ENCODE results near the gene PARD6B.

PARD6B gene

DNA sequence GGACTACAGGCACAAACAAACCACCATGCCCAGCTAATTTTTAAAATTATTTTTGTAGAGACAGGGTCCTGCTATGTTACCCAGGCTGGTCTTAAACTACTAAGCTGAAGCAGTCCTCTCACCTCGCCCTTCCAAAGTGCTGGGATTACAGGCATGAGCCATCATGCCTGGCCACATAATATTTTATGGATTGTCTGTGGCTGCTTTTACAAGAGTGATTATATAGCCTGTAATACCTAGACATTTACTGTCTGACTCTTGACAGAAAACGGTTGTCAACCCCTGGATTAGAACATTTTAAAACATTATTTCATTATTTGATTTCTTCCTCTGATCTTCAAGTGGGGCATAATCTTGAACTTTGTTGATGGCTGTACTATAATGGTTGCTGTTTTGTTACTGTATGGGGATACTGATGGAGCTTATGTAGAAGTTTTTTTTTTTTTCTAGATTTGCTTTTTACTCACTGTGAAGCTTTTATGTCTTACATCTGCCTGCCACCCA is 14.3 kb downstream of the PARD6B start:
- no peak overlapping the region for H3K27ac ChIP-seq (ENCODE audit: insufficient read depth, low read length, poor library complexity, severe bottlenecking)
- no peak for DNase-seq
- H3K36me3 ChIP-seq (ENCODE audit: control insufficient read depth, insufficient read depth, low read length): peaks cover 7% of the 10 kb centered on the region
- no peaks in the 10 kb centered on the region for H3K27me3 ChIP-seq (replicated peaks; ENCODE audit: control insufficient read depth, insufficient read depth, low read length, poor library complexity, severe bottlenecking)
- no peak overlapping the region for H3K4me3 ChIP-seq (ENCODE audit: insufficient read depth, low read depth, low read length, poor library complexity, severe bottlenecking)
- no peaks in the 10 kb centered on the region for H3K4me1 ChIP-seq (ENCODE audit: control insufficient read depth, insufficient read depth, low read length, poor library complexity, severe bottlenecking)
- H3K9me3 ChIP-seq (ENCODE audit: control insufficient read depth, low read length): no peaks in the 10 kb centered on the region

DNA sequence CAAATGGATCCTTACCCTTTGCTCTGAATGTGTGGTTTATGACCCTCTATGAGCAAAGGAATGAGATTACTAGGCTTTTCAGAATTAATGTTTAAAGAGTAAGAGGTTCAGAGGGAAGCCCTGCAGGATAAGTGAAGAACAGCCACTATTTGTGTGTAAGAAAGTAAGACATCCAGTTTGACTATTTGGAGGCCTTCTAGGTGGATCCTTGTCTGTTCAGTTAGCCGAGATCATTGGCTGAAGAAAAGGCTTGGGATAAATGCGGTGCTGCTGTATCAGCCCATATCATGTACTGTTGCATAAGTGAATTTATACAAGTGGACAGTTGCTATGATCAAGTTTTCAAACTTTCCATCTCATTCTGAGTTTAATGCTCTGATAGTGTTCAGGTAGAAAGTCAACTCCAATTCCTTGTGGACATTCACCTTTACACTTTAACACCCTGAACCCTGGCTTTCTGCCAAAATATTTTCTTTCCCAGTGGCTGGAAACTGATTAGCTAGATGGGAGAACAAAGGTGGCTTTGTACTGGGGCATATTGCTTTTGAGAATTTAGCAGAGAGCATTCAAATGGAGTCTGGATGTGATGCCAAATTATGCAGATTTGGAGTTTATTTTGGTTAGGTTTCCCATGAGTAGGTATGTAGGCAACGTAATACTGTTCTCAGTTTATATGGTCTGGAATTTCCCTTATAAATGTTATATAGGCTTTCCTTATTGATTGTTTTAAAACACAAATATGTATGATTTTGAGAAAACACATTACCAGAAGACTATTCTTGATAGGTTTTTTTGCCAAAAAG is 15.0 kb downstream of the PARD6B start:
- Histone ChIP-seq H3K4me3 (ENCODE audit: insufficient read depth, low read depth, low read length, poor library complexity, severe bottlenecking) (no peak overlapping the region), H3K9me3 (ENCODE audit: control insufficient read depth, low read length) (no peaks in the 10 kb centered on the region), H3K36me3 (ENCODE audit: control insufficient read depth, insufficient read depth, low read length) (peaks cover 7% of the 10 kb centered on the region), H3K27ac (ENCODE audit: insufficient read depth, low read length, poor library complexity, severe bottlenecking) (no peak overlapping the region), H3K4me1 (ENCODE audit: control insufficient read depth, insufficient read depth, low read length, poor library complexity, severe bottlenecking) (no peaks in the 10 kb centered on the region), H3K27me3 (replicated peaks; ENCODE audit: control insufficient read depth, insufficient read depth, low read length, poor library complexity, severe bottlenecking) (no peaks in the 10 kb centered on the region)
- no peak for DNase-seq

DNA sequence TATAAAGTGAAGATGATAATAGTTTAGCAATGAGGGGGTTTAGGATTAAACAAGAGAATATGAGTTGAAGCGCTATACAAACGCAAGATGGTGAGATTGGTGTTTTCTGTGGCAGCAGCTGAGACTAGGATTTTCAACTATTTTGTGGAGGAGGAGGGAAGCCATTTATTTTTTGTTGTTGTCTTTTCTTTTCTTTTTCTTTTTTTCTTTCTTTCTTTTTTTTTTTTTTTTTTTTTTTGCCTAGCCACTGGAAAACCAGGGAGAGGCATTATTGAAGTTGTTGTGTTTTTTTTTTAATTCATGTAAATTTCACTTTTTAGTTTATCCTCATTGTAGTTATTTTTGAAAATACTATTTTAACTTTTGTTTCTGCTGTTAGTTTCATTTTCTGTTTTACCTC is 15.9 kb downstream of the PARD6B start:
- Histone ChIP-seq H3K4me1 (ENCODE audit: control insufficient read depth, insufficient read depth, low read length, poor library complexity, severe bottlenecking) (no peaks in the 10 kb centered on the region), H3K27me3 (replicated peaks; ENCODE audit: control insufficient read depth, insufficient read depth, low read length, poor library complexity, severe bottlenecking) (no peaks in the 10 kb centered on the region), H3K9me3 (ENCODE audit: control insufficient read depth, low read length) (no peaks in the 10 kb centered on the region), H3K27ac (ENCODE audit: insufficient read depth, low read length, poor library complexity, severe bottlenecking) (no peak overlapping the region), H3K36me3 (ENCODE audit: control insufficient read depth, insufficient read depth, low read length) (peaks cover 7% of the 10 kb centered on the region), H3K4me3 (ENCODE audit: insufficient read depth, low read depth, low read length, poor library complexity, severe bottlenecking) (no peak overlapping the region)
- no peak for DNase-seq

DNA sequence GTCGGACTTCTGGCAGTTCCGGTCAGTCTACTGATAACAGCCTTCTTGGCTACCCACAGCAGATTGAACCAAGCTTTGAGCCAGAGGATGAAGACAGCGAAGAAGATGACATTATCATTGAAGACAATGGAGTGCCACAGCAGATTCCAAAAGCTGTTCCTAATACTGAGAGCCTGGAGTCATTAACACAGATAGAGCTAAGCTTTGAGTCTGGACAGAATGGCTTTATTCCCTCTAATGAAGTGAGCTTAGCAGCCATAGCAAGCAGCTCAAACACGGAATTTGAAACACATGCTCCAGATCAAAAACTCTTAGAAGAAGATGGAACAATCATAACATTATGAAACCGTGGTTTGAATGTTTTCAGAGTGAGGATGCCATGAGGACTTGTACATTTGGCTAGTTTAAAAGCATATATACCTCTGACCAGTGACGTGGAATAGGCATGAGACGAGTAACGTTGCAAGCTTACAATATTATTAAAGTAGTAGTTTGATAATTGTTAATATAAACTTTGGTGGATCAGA is 18.8 kb downstream of the PARD6B start:
- H3K27ac ChIP-seq (ENCODE audit: insufficient read depth, low read length, poor library complexity, severe bottlenecking): no peak overlapping the region
- H3K4me3 ChIP-seq (ENCODE audit: insufficient read depth, low read depth, low read length, poor library complexity, severe bottlenecking): no peak overlapping the region
- no peaks in the 10 kb centered on the region for H3K9me3 ChIP-seq (ENCODE audit: control insufficient read depth, low read length)
- no peaks in the 10 kb centered on the region for H3K27me3 ChIP-seq (replicated peaks; ENCODE audit: control insufficient read depth, insufficient read depth, low read length, poor library complexity, severe bottlenecking)
- no peak for DNase-seq
- no peaks in the 10 kb centered on the region for H3K4me1 ChIP-seq (ENCODE audit: control insufficient read depth, insufficient read depth, low read length, poor library complexity, severe bottlenecking)
- peaks cover 7% of the 10 kb centered on the region for H3K36me3 ChIP-seq (ENCODE audit: control insufficient read depth, insufficient read depth, low read length)

DNA sequence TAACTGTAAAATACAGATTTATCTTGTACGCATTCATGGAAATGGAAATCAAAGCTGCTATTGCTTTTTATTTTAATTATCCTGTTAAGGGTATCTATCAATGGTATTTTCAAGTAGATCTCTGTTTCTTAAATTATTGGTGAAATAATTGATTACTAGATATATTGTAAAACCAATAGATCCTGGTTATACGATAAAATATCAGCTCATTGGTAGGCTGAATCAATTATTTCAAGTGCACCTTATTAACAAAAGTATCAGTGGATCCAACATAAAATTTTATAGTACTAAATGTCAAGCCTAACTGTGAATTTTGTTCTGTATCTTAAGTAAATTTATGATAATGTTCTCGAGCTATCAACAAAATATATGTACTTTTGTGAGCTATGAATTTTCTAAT is 21.8 kb downstream of the PARD6B start:
- Histone ChIP-seq H3K36me3 (ENCODE audit: control insufficient read depth, insufficient read depth, low read length) (peaks cover 7% of the 10 kb centered on the region), H3K4me1 (ENCODE audit: control insufficient read depth, insufficient read depth, low read length, poor library complexity, severe bottlenecking) (no peaks in the 10 kb centered on the region), H3K4me3 (ENCODE audit: insufficient read depth, low read depth, low read length, poor library complexity, severe bottlenecking) (no peak overlapping the region), H3K9me3 (ENCODE audit: control insufficient read depth, low read length) (no peaks in the 10 kb centered on the region), H3K27ac (ENCODE audit: insufficient read depth, low read length, poor library complexity, severe bottlenecking) (no peak overlapping the region), H3K27me3 (replicated peaks; ENCODE audit: control insufficient read depth, insufficient read depth, low read length, poor library complexity, severe bottlenecking) (no peaks in the 10 kb centered on the region)
- DNase-seq: no peak

DNA sequence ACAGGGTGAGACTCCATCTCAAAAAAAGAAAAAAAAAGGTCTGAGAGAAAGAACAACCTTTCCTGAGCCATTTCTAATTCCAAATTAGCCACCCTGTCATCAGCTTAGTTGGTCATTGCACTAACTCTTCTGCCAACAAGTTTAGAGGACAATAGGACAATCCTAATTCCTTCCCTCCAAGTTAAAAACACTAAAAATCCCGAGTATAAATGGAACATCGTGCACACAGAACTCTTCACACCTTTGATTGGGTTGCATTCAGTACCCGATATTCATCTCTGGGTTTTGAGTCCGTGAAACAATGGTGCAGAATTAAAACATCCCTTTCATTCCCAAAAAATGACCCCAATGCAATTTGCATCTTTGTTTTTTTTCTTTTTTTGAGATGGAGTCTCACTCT is 23.0 kb downstream of the PARD6B start:
- no peak overlapping the region for H3K27ac ChIP-seq (ENCODE audit: insufficient read depth, low read length, poor library complexity, severe bottlenecking)
- H3K9me3 ChIP-seq (ENCODE audit: control insufficient read depth, low read length): no peaks in the 10 kb centered on the region
- no peaks in the 10 kb centered on the region for H3K4me1 ChIP-seq (ENCODE audit: control insufficient read depth, insufficient read depth, low read length, poor library complexity, severe bottlenecking)
- H3K4me3 ChIP-seq (ENCODE audit: insufficient read depth, low read depth, low read length, poor library complexity, severe bottlenecking): no peak overlapping the region
- no peaks in the 10 kb centered on the region for H3K27me3 ChIP-seq (replicated peaks; ENCODE audit: control insufficient read depth, insufficient read depth, low read length, poor library complexity, severe bottlenecking)
- no peak for DNase-seq
- H3K36me3 ChIP-seq (ENCODE audit: control insufficient read depth, insufficient read depth, low read length): peaks cover 7% of the 10 kb centered on the region

DNA sequence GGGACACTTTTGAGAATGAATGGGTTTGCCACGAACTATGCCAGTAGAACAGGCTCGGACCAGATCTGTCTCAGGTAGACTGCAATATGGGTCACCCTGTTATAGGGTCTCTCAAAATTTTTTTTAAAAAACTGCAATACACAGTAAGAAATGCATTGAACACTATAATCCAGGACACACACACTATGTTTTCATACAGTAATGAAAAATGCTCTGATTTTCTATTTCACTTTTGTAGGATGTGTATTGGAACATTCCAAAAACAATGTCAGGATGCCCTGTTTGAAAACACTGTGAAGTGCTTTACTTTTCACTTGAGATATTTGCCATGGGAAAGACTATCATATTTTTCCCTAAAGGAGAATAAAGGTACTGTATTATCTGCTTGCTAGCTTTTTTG is 25.1 kb downstream of the PARD6B start:
- Histone ChIP-seq H3K36me3 (ENCODE audit: control insufficient read depth, insufficient read depth, low read length) (no peaks in the 10 kb centered on the region), H3K27ac (ENCODE audit: insufficient read depth, low read length, poor library complexity, severe bottlenecking) (no peak overlapping the region), H3K4me1 (ENCODE audit: control insufficient read depth, insufficient read depth, low read length, poor library complexity, severe bottlenecking) (no peaks in the 10 kb centered on the region), H3K27me3 (replicated peaks; ENCODE audit: control insufficient read depth, insufficient read depth, low read length, poor library complexity, severe bottlenecking) (no peaks in the 10 kb centered on the region), H3K4me3 (ENCODE audit: insufficient read depth, low read depth, low read length, poor library complexity, severe bottlenecking) (no peak overlapping the region), H3K9me3 (ENCODE audit: control insufficient read depth, low read length) (no peaks in the 10 kb centered on the region)
- DNase-seq: no peak

DNA sequence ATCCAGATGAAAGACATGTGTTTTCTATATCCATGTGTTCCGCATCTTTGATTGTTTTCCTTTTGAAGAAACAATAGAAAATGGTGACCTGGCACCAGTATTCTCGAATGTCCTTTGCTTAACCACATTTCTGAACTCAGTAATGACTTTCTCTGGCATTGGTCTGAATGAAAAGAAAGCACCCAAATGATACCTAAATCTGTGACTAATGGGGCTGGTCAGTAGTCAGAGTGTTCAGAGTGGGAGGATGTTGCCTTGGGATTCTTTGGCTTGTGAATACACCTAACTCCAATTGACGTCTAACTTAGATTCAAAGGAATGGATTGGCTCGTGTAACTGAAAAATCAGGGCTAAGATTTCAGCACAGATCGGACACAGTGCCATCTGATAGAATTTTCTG is 27.1 kb downstream of the PARD6B start:
- Histone ChIP-seq H3K4me1 (ENCODE audit: control insufficient read depth, insufficient read depth, low read length, poor library complexity, severe bottlenecking) (no peaks in the 10 kb centered on the region), H3K36me3 (ENCODE audit: control insufficient read depth, insufficient read depth, low read length) (no peaks in the 10 kb centered on the region), H3K4me3 (ENCODE audit: insufficient read depth, low read depth, low read length, poor library complexity, severe bottlenecking) (no peak overlapping the region), H3K27ac (ENCODE audit: insufficient read depth, low read length, poor library complexity, severe bottlenecking) (no peak overlapping the region), H3K9me3 (ENCODE audit: control insufficient read depth, low read length) (no peaks in the 10 kb centered on the region), H3K27me3 (replicated peaks; ENCODE audit: control insufficient read depth, insufficient read depth, low read length, poor library complexity, severe bottlenecking) (no peaks in the 10 kb centered on the region)
- no peak for DNase-seq

DNA sequence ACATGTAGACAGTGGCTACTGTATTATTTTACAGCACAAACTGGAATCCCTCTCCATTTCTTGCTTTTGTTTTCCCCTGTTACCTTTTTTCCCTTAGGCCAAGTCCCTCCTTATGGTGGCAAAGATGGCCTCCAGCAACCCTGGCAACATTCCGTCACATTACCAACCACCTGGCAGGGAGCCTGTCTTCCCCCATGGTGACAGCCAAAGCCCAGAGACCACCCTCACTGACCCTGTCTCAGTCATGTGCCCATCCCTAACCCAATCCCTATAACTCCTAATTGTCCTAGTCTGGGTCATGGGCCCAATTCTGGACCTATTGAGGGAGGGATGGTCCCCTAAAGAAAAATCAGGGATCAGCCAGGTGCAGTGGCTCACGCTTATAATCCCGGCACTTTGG is 27.6 kb downstream of the PARD6B start:
- no peaks in the 10 kb centered on the region for H3K36me3 ChIP-seq (ENCODE audit: control insufficient read depth, insufficient read depth, low read length)
- H3K4me1 ChIP-seq (ENCODE audit: control insufficient read depth, insufficient read depth, low read length, poor library complexity, severe bottlenecking): no peaks in the 10 kb centered on the region
- H3K4me3 ChIP-seq (ENCODE audit: insufficient read depth, low read depth, low read length, poor library complexity, severe bottlenecking): no peak overlapping the region
- no peak for DNase-seq
- H3K27ac ChIP-seq (ENCODE audit: insufficient read depth, low read length, poor library complexity, severe bottlenecking): no peak overlapping the region
- no peaks in the 10 kb centered on the region for H3K9me3 ChIP-seq (ENCODE audit: control insufficient read depth, low read length)
- H3K27me3 ChIP-seq (replicated peaks; ENCODE audit: control insufficient read depth, insufficient read depth, low read length, poor library complexity, severe bottlenecking): no peaks in the 10 kb centered on the region

DNA sequence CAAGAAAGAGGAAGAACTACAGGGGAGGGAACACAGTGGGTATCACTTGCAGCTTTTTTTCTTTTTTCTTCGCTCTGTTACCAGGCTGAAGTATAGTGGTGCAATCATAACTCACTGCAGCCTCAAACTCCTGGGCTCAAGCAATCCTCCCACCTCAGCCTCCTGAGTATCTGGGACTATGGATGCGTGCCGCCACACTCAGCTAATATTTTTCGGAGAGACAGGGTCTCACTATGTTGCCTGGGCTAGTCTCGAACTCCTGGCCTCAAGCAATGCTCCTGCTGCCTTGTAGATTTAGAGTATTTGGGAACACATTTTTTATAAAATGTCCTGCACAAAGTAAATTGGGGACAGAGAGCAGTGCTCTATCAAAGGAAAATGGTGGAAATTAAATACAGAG is 28.3 kb downstream of the PARD6B start:
- no peak for DNase-seq
- H3K36me3 ChIP-seq (ENCODE audit: control insufficient read depth, insufficient read depth, low read length): no peaks in the 10 kb centered on the region
- H3K27ac ChIP-seq (ENCODE audit: insufficient read depth, low read length, poor library complexity, severe bottlenecking): no peak overlapping the region
- H3K4me1 ChIP-seq (ENCODE audit: control insufficient read depth, insufficient read depth, low read length, poor library complexity, severe bottlenecking): no peaks in the 10 kb centered on the region
- H3K4me3 ChIP-seq (ENCODE audit: insufficient read depth, low read depth, low read length, poor library complexity, severe bottlenecking): no peak overlapping the region
- H3K9me3 ChIP-seq (ENCODE audit: control insufficient read depth, low read length): no peaks in the 10 kb centered on the region
- no peaks in the 10 kb centered on the region for H3K27me3 ChIP-seq (replicated peaks; ENCODE audit: control insufficient read depth, insufficient read depth, low read length, poor library complexity, severe bottlenecking)
